Type B pancreatic cell (in vitro differentiated cells): ENCODE results near the gene STON2. TPM values are rescaled to one million over a fixed set of nuclear protein-coding genes. Genes with fewer than 3 reads are reported as not detected.
"Not testable (repeated sequence)": the region's sequence is repeated elsewhere in the genome, so short reads cannot be mapped to it uniquely, and the experiment has no call there.

Experiments
- DNase-seq: peaks from one replicate; pipeline ENCODE4 v3.0.0; 2021; ENCODE audit warnings: mixed read lengths; ENCODE audit not compliant: unreplicated experiment; ENCODE audit errors: extremely low spot score
- H3K27ac Mint-ChIP-seq: 2 replicates; pipeline ENCODE4 v1.8.0; 2021; ENCODE audit warnings: mild to moderate bottlenecking, mixed read lengths
- H3K27me3 Mint-ChIP-seq: 2 replicates; pipeline ENCODE4 v1.8.0; 2021; ENCODE audit warnings: mixed read lengths
- H3K36me3 Mint-ChIP-seq: 2 replicates; pipeline ENCODE4 v1.8.0; 2021; ENCODE audit warnings: mixed read lengths
- H3K4me1 Mint-ChIP-seq: one replicate; pipeline ENCODE4 v1.8.0; 2021; ENCODE audit warnings: mixed read lengths; ENCODE audit not compliant: unreplicated experiment
- H3K4me3 Mint-ChIP-seq: 2 replicates; pipeline ENCODE4 v1.8.0; 2021; ENCODE audit warnings: mild to moderate bottlenecking, mixed read lengths
- H3K9me3 Mint-ChIP-seq: 2 replicates; pipeline ENCODE4 v1.8.0; 2021; ENCODE audit warnings: mixed read lengths
- total RNA-seq: library from RNA; stranded (reverse); gene quantifications from 2 replicates; pipeline ENCODE4 v1.2.1, GENCODE V29; 2021; ENCODE audit warnings: low replicate concordance
- TF ChIP-seq, protein P1 (sequence below): fragments of 200-600 bp; sonication (generic); conservative IDR thresholded peaks from 2 replicates; pipeline ENCODE4 v1.5.0; 2021; ENCODE audit warnings: antibody characterized with exemption, mild to moderate bottlenecking

STON2 gene
- total RNA-seq, 1 donor from 2014 or later, result 40.4 TPM

DNA sequence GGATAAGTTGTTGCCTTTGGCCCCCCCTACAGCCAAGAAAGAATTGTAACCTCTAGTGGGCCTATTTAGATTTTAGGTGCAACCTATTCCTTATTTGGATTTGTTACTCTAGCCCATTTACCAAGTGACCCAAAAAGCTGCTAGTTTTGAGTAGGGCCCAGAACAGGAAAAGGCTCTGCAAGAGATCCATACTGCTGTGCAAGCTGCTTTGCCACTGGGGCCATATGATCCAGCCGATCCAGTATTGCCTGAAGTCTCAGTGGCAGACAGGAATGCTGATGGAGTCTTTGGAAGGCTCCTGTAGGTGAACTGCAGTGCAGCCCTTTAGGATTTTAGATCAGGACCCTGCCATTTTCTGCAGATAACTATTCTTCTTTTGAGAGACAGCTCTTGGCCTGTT, 166.5 kb downstream of the STON2 start:
- no peak for DNase-seq
- Mint-ChIP-seq H3K4me3 (no peak overlapping the region), H3K27me3 (no peaks in the 10 kb centered on the region), H3K36me3 (no peaks in the 10 kb centered on the region), H3K4me1 (peaks cover 11% of the 10 kb centered on the region), H3K9me3 (peaks cover 8% of the 10 kb centered on the region), H3K27ac (no peak overlapping the region)
- TF ChIP-seq, protein P1, sequence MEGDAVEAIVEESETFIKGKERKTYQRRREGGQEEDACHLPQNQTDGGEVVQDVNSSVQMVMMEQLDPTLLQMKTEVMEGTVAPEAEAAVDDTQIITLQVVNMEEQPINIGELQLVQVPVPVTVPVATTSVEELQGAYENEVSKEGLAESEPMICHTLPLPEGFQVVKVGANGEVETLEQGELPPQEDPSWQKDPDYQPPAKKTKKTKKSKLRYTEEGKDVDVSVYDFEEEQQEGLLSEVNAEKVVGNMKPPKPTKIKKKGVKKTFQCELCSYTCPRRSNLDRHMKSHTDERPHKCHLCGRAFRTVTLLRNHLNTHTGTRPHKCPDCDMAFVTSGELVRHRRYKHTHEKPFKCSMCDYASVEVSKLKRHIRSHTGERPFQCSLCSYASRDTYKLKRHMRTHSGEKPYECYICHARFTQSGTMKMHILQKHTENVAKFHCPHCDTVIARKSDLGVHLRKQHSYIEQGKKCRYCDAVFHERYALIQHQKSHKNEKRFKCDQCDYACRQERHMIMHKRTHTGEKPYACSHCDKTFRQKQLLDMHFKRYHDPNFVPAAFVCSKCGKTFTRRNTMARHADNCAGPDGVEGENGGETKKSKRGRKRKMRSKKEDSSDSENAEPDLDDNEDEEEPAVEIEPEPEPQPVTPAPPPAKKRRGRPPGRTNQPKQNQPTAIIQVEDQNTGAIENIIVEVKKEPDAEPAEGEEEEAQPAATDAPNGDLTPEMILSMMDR, result no peak

DNA sequence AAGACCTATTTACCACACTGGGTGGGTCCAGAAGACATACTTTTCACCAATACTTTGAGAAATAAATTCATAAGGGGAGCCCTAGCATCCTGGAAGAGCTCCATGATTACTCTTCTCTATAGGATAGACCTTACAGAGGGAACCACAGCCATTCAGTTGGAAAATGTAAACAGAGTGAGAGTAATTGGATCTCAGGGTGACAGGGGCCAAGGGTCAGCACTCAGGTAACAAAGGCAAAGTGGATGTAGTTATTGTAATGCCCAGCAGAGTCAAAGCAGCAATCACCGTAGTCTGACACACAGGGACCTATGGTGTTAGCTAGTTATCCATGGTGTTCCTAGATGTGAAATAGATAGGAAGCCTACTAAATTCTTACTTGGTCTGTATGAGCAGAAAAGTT, 168.6 kb downstream of the STON2 start:
- no peak overlapping the region for H3K4me3 Mint-ChIP-seq
- H3K4me1 Mint-ChIP-seq, result peaks cover 11% of the 10 kb centered on the region
- no peaks in the 10 kb centered on the region for H3K36me3 Mint-ChIP-seq
- no peaks in the 10 kb centered on the region for H3K27me3 Mint-ChIP-seq
- peaks cover 8% of the 10 kb centered on the region for H3K9me3 Mint-ChIP-seq
- DNase-seq, result no peak
- peak overlapping the region; percentile 34 for H3K27ac Mint-ChIP-seq
- TF ChIP-seq, protein P1, result no peak

DNA sequence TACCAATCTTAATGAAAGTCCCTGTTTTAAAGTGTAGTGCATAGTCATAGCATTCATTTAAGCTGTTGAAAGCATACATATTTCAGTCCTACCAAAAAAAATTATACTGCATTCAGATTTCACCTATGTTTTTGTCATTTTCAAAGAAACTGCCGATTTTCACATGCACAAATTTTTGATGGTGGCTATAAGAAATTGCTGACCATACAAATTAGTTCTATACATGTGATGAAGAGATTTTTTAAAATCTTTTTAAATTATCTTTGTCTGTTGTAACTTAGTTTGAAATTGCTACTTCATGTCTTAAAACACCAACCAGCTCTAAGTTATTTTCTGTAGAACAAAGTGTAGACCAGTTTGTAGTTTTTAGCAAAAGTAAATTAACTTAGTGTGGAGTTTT, 175.9 kb downstream of the STON2 start:
- TF ChIP-seq, protein P1, result no peak
- H3K27me3 Mint-ChIP-seq, result peaks cover 6% of the 10 kb centered on the region
- no peaks in the 10 kb centered on the region for H3K9me3 Mint-ChIP-seq
- DNase-seq, result no peak
- H3K27ac Mint-ChIP-seq, result no peak overlapping the region
- H3K36me3 Mint-ChIP-seq, result peaks cover 3% of the 10 kb centered on the region
- peaks cover 9% of the 10 kb centered on the region for H3K4me1 Mint-ChIP-seq
- H3K4me3 Mint-ChIP-seq, result no peak overlapping the region

DNA sequence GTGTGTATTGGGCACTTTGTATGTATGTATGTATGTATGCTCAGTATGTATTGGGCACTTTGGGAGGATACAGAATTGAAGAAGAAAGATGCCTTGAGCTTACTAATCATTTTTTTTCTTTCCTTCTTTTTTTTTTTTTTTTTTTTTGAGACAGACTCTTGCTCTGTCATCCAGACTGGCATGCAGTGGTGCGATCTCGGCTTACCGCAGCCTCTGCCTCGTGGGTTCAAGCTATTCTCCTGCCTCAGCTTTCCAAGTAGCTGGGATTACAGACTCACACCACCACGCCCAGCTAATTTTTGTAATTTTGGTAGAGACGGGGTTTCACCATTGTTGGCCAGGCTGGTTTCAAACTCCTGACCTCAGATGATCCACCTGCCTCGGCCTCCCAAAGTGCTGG, 176.3 kb downstream of the STON2 start:
- not testable (repeated sequence) for H3K27ac Mint-ChIP-seq, H3K9me3 Mint-ChIP-seq, H3K27me3 Mint-ChIP-seq, H3K36me3 Mint-ChIP-seq, H3K4me3 Mint-ChIP-seq, H3K4me1 Mint-ChIP-seq, DNase-seq

DNA sequence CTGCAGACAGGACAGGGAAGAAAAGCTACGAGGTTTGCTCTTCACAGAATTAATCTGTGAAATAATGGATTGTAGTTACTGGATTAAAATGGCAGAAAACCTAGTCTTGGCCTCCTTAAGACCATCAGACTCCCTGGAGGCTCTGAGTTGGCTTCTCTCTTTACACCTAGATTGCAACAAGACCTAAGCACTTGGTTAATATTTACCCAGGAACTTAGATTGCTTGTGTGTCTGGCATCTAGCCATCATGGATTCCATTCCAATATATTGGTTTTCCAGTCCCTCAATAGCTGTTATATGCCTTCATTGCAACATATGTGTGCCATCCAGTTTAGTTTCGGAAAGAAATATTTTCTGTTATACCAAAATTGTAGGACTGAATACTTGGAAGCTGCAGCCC, 177.4 kb downstream of the STON2 start:
- H3K9me3 Mint-ChIP-seq, result no peaks in the 10 kb centered on the region
- TF ChIP-seq, protein P1, result no peak

DNA sequence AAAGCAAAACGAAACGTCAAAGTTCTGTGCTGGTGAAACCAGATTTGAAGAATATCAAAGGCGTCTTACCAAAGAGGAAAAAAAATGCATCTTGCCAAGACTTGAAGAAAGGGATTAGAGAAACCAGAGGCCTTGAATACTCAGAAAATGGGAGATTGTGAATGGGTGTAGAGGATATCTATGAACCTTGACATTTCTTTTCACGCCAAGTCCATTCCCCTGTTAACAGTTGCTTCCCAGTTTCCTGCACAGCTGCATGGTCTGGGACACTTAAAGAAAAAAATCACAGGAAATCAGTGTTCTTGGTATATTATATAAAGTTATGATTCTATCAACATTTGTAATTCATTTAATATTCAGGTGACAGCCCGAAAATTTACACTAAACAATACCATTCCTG, 178.0 kb downstream of the STON2 start:
- Mint-ChIP-seq H3K4me3 (peak overlapping the region; percentile 96), H3K9me3 (no peaks in the 10 kb centered on the region), H3K27ac (peak overlapping the region; percentile 100), H3K36me3 (peaks cover 4% of the 10 kb centered on the region), H3K27me3 (peaks cover 8% of the 10 kb centered on the region), H3K4me1 (peaks cover 17% of the 10 kb centered on the region)
- no peak for DNase-seq
- TF ChIP-seq, protein P1, result no peak

More for the DNA sequence above, 177.4 kb downstream of the STON2 start:
- peak overlapping the region; percentile 100 for H3K27ac Mint-ChIP-seq
- H3K27me3 Mint-ChIP-seq, result peaks cover 8% of the 10 kb centered on the region
- H3K4me3 Mint-ChIP-seq, result peak overlapping the region; percentile 27
- peaks cover 4% of the 10 kb centered on the region for H3K36me3 Mint-ChIP-seq
- DNase-seq, result no peak
- H3K4me1 Mint-ChIP-seq, result peaks cover 15% of the 10 kb centered on the region
